H4 (cell line): Measurements from ENCODE around the gene SCIMP. TPM values are rescaled to one million over a fixed set of nuclear protein-coding genes. Genes with fewer than 3 reads are reported as not detected.
"Not testable (repeated sequence)": the region's sequence is repeated elsewhere in the genome, so short reads cannot be mapped to it uniquely, and the experiment has no call there.

ENCODE experiments used
- DNase-seq: peaks from one replicate; pipeline ENCODE4 v3.0.0-alpha.2; 2015; ENCODE audit warnings: low spot score
- total RNA-seq: library from RNA; depleted of rRNA; stranded (reverse); fragments of >200 nt; shearing (Covaris generic); gene quantifications from 2 replicates; pipeline ENCODE4 v1.2.3, GENCODE V29; 2014; rRNA removed

Gene SCIMP
- total RNA-seq, result not detected in 2 replicates

GRCh38 chr17:5234645-5235576 lies at the start of gene SCIMP:
Gene SCIMP (minus strand): TSS chr17:5234860. CDS start chr17:5234755, 105 bp downstream.
- no peak for DNase-seq

- DNase-seq, result no peak
Measured at GRCh38 chr17:5283571-5284315, 49.1 kb upstream of the SCIMP start.

- DNase-seq, result no peak
Measured at GRCh38 chr17:5282642-5283217, 48.1 kb upstream of the SCIMP start.

- peak; percentile 69 for DNase-seq
Measured at GRCh38 chr17:5281814-5282641, 47.4 kb upstream of the SCIMP start, which contains the start of gene RABEP1. Gene RABEP1 (plus strand): TSS chr17:5282284. CDS start chr17:5282487, 203 bp downstream.

- no peak for DNase-seq
Measured at GRCh38 chr17:5272322-5272721, 37.7 kb upstream of the SCIMP start.

- no peak for DNase-seq
Measured at GRCh38 chr17:5269241-5269960, 34.7 kb upstream of the SCIMP start.

GRCh38 chr17:5264893-5265292 lies 30.2 kb upstream of the SCIMP start:
- DNase-seq, result no peak

- no peak for DNase-seq
Measured at GRCh38 chr17:5263441-5263840, 28.8 kb upstream of the SCIMP start.

GRCh38 chr17:5262416-5262991 lies 27.8 kb upstream of the SCIMP start:
- no peak for DNase-seq

- DNase-seq, result no peak
Measured at GRCh38 chr17:5260542-5260941, 25.9 kb upstream of the SCIMP start.

- DNase-seq, result no peak
Measured at GRCh38 chr17:5257124-5257523, 22.5 kb upstream of the SCIMP start.

GRCh38 chr17:5254903-5255521 lies 20.4 kb upstream of the SCIMP start:
- no peak for DNase-seq

GRCh38 chr17:5254414-5254813 lies 19.8 kb upstream of the SCIMP start:
- DNase-seq, result no peak

- DNase-seq, result peak; percentile 54
Measured at GRCh38 chr17:5249615-5250014, 15.0 kb upstream of the SCIMP start.

- no peak for DNase-seq
Measured at GRCh38 chr17:5248821-5249479, 14.3 kb upstream of the SCIMP start.

GRCh38 chr17:5247621-5248020 lies 13.0 kb upstream of the SCIMP start:
- DNase-seq, result no peak

- no peak for DNase-seq
Measured at GRCh38 chr17:5241861-5242671, 7.4 kb upstream of the SCIMP start.

- not testable (repeated sequence) for DNase-seq
Measured at GRCh38 chr17:5239769-5240168, 5.1 kb upstream of the SCIMP start.
